CD8-positive, alpha-beta memory T cell (primary cell): Measurements from ENCODE around the gene TRPV6. TPM values are rescaled to one million over a fixed set of nuclear protein-coding genes. Genes with fewer than 3 reads are reported as not detected.

Experiments used
- CTCF ChIA-PET: fragments of 350-600 bp; sonication (Branson Sonifier 250); formaldehyde crosslinking; loops from one replicate; lab custom pipeline; 2021; ENCODE audit warnings: antibody characterized with exemption; lab: Charles Lee
- POLR2A ChIA-PET: fragments of 350-600 bp; sonication (Branson Sonifier 250); formaldehyde crosslinking; loops from one replicate; lab custom pipeline; 2021; ENCODE audit warnings: antibody characterized with exemption; lab: Charles Lee
- DNase-seq, 5 donors: peaks; one replicate each; pipeline versions ENCODE4 v3.0.0 to v3.0.0-alpha.2; 2020 to 2022; ENCODE audit warnings: mixed read lengths in 1 of 5
- H3K27ac ChIP-seq: one replicate; pipeline ENCODE4 v1.7.0; 2013; ENCODE audit warnings: low read depth, mild to moderate bottlenecking, low read length, moderate library complexity
- H3K27me3 ChIP-seq: 2 replicates; pipeline ENCODE4 v1.7.0; 2013; ENCODE audit warnings: low read length, mild to moderate bottlenecking; ENCODE audit not compliant: insufficient read depth, poor library complexity, severe bottlenecking
- H3K36me3 ChIP-seq: 2 replicates; pipeline ENCODE4 v1.7.0; 2013; ENCODE audit warnings: mild to moderate bottlenecking, low read length, moderate library complexity; ENCODE audit not compliant: insufficient read depth
- H3K4me1 ChIP-seq: 2 replicates; pipeline ENCODE4 v1.7.0; 2013; ENCODE audit warnings: mild to moderate bottlenecking, low read length, moderate library complexity; ENCODE audit not compliant: insufficient read depth
- H3K4me3 ChIP-seq: 2 replicates; pipeline ENCODE4 v1.7.0; 2013; ENCODE audit warnings: mild to moderate bottlenecking, low read length
- H3K9me3 ChIP-seq: 2 replicates; pipeline ENCODE4 v1.7.0; 2013; ENCODE audit warnings: mild to moderate bottlenecking, low read length
- H3K27ac Mint-ChIP-seq, 8 donors: one replicate each; pipeline ENCODE4 v1.8.0; 2020 to 2021; ENCODE audit warnings: mixed read lengths in 8 of 8, mild to moderate bottlenecking in 6 of 8, inconsistent platforms in 3 of 8, moderate library complexity in 3 of 8
- H3K27me3 Mint-ChIP-seq, 2 donors: one replicate each; pipeline ENCODE4 v1.8.0; 2020 to 2021; ENCODE audit warnings: mixed read lengths in 2 of 2, mild to moderate bottlenecking in 1 of 2, moderate library complexity in 1 of 2
- H3K36me3 Mint-ChIP-seq, 3 donors: one replicate each; pipeline ENCODE4 v1.8.0; 2020 to 2021; ENCODE audit warnings: mixed read lengths in 3 of 3, inconsistent platforms in 1 of 3, mild to moderate bottlenecking in 1 of 3
- H3K4me1 Mint-ChIP-seq, 3 donors: one replicate each; pipeline ENCODE4 v1.8.0; 2020 to 2021; ENCODE audit warnings: mixed read lengths in 3 of 3, inconsistent platforms in 1 of 3, mild to moderate bottlenecking in 1 of 3
- H3K4me3 Mint-ChIP-seq, 7 donors: one replicate each; pipeline ENCODE4 v1.8.0; 2020 to 2021; ENCODE audit warnings: mixed read lengths in 7 of 7, mild to moderate bottlenecking in 6 of 7, moderate library complexity in 4 of 7, inconsistent platforms in 2 of 7
- H3K9me3 Mint-ChIP-seq, 5 donors: one replicate each; pipeline ENCODE4 v1.8.0; 2020 to 2022; ENCODE audit warnings: mixed read lengths in 5 of 5, mild to moderate bottlenecking in 3 of 5, moderate library complexity in 2 of 5, inconsistent platforms in 1 of 5
- polyA plus RNA-seq: library from polyadenylated mRNA; unstranded; fragments of 300-500 nt; fragmentation: Illumina TruSeq; gene quantifications from one replicate; pipeline ENCODE4 v1.2.3, GENCODE V29; 2021
- total RNA-seq, 2 experiments: library from RNA; stranded (reverse); gene quantifications; one replicate each; pipeline ENCODE4 v1.2.3, GENCODE V29; 2021

TRPV6 gene
- total and polyA plus RNA-seq, 3 experiments from 2014 or later: not detected

DNA sequence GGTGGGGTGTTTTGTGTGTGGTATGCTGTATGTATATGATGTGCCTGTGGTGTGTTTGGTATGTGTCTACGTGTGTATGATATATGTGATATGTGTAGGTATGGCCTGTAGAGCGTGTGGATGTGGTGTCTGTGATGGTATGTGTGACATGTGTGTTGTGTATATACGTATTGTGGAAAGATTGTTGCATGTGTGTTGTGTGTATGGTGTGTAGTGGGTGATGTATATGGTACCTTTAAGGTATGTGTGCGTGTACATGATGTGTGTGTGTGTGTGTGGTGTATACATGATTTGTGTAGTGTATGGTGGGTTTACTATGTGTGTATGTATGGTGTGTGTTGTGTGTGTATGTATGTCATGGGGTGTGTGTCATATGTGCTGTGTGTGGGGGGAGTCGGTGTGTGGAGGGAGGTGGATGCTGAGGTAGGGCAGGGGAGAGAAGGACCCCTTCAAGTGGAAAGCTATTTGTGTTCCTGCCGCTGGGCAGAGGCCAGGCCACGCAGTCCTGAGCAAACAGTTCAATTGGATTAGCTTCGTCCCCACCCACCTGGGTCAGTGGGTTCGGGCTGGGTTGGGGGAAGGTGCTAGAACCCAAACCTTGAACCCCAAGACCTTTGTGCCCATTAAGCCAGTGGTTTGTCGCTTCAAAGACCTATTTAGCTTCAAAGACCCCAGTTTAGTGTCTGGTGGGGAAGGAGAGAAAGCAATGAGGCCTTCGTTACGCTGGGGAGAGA lies 1.9 kb upstream of the TRPV6 start:
- H3K4me1 ChIP-seq: no peaks in the 10 kb centered on the region
- no peaks in the 10 kb centered on the region for H3K27me3 ChIP-seq
- no peak overlapping the region for H3K4me3 Mint-ChIP-seq
- H3K4me1 Mint-ChIP-seq: no peaks in the 10 kb centered on the region
- ChIA-PET POLR2A (interaction anchor here (0.6 kb wide), 1 partner anchor 11 kb away, joined by 7 read pairs; no protein-coding TSS in a partner anchor), CTCF (no interaction called here)
- no peaks in the 10 kb centered on the region for H3K9me3 Mint-ChIP-seq
- H3K36me3 ChIP-seq: no peaks in the 10 kb centered on the region
- H3K27me3 Mint-ChIP-seq: peaks cover 6 to 28% of the 10 kb centered on the region in 2 donors
- H3K9me3 ChIP-seq: no peaks in the 10 kb centered on the region
- no peak overlapping the region for H3K27ac ChIP-seq
- H3K4me3 ChIP-seq: no peak overlapping the region
- DNase-seq: no peak
- peak overlapping the region in 1 of 8 donors; percentile 1 for H3K27ac Mint-ChIP-seq
- no peaks in the 10 kb centered on the region for H3K36me3 Mint-ChIP-seq

DNA sequence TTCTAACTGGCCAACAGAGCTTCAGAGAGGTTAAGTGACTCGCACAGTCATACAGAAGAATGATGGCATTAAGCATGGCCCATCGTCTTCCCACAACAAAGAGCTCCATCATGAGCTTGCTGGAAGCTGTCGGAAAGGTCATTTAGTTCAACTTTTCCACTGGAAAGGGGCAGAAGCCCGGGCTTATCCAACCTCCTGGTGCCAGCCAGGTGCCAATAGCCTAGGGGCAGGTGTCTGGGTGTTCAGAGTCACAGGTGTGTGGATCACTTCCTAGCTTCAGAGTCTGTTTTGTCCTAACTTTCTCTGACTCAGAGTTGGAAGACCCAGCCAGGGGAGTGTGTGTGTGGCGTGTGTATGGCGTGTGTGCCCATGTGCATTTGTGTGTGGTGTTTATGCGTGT lies 1.3 kb upstream of the TRPV6 start:
- Histone ChIP-seq H3K27ac (no peak overlapping the region), H3K36me3 (no peaks in the 10 kb centered on the region), H3K4me1 (no peaks in the 10 kb centered on the region), H3K9me3 (no peaks in the 10 kb centered on the region), H3K27me3 (no peaks in the 10 kb centered on the region), H3K4me3 (no peak overlapping the region)
- CTCF ChIA-PET: no interaction called here
- Mint-ChIP-seq H3K36me3 (no peaks in the 10 kb centered on the region), H3K4me1 (no peaks in the 10 kb centered on the region), H3K4me3 (no peak overlapping the region), H3K9me3 (no peaks in the 10 kb centered on the region), H3K27ac (no peak overlapping the region), H3K27me3 (peaks cover 7 to 33% of the 10 kb centered on the region in 2 donors)
- no peak for DNase-seq
- POLR2A ChIA-PET: no interaction called here

DNA sequence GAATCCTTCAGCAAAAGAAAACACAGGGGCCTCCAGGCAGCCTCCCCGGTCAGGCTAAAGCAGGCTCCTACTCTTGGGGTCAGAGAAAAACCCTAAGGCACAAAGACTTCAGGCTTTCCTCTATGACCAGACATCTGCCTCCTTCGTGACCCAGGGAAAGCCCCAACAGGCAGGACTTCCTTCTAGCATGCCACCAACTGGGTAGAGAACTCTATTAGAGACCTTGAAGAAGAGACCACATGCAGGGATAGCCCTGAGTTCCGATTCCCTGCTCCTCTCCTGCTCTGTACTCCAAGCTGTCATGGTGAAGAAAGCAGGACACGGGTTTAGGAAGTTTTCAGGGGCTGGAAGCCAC lies 1.3 kb downstream of the TRPV6 start:
- POLR2A ChIA-PET: no interaction called here
- no peak overlapping the region for H3K27ac ChIP-seq
- Mint-ChIP-seq H3K4me1 (peaks cover 0 to 4% (median 0%) of the 10 kb centered on the region in 3 donors), H3K36me3 (no peaks in the 10 kb centered on the region), H3K27me3 (peaks cover 9 to 43% of the 10 kb centered on the region in 2 donors), H3K4me3 (no peak overlapping the region), H3K27ac (no peak overlapping the region), H3K9me3 (no peaks in the 10 kb centered on the region)
- H3K27me3 ChIP-seq: no peaks in the 10 kb centered on the region
- no peaks in the 10 kb centered on the region for H3K4me1 ChIP-seq
- no peaks in the 10 kb centered on the region for H3K9me3 ChIP-seq
- no peaks in the 10 kb centered on the region for H3K36me3 ChIP-seq
- DNase-seq: no peak
- H3K4me3 ChIP-seq: no peak overlapping the region
- CTCF ChIA-PET: no interaction called here

DNA sequence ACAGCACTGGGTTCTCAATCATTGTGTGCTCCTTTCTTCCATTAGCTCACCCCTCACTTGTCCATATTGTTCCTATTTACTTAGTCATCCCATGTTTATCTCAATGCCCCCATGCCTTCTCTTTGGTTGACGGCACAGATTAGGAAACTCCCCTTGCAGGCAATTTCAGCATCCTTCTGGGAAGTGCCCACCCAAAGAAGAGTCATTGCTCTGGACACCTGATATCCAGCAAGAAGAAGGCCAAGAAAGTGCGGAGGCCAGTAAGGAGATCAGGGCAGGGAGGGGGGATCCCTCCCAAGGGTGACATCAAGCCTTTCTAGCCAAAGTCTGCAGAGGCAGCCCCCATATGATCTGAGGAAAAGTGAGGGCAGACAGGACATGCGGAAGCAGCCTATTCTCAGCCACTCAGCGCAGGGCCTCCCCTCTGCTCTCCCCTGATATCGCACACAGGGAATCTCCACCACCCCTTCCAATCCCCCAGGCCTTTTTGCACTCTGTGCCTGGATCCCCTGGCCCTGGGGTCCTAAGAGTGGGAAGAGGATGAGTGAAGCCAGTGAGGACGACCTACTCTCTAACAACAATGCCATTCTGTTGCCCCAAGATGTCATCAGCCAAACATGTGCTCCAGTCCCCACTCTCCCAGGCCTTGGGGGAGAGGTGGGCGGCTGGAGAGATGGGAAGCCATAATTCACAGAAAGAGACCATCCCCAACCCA lies 1.8 kb downstream of the TRPV6 start:
- DNase-seq: no peak
- H3K4me1 ChIP-seq: no peaks in the 10 kb centered on the region
- no peak overlapping the region for H3K4me3 ChIP-seq
- no peak overlapping the region for H3K27ac ChIP-seq
- CTCF ChIA-PET: interaction anchor here (1.4 kb wide), 1 partner anchor 11 kb away, joined by 5 read pairs; no protein-coding TSS in a partner anchor
- no peaks in the 10 kb centered on the region for H3K36me3 ChIP-seq
- POLR2A ChIA-PET: no interaction called here
- H3K27me3 ChIP-seq: no peaks in the 10 kb centered on the region
- no peaks in the 10 kb centered on the region for H3K9me3 ChIP-seq
- peaks cover 0 to 4% (median 0%) of the 10 kb centered on the region in 3 donors for H3K4me1 Mint-ChIP-seq
- H3K27me3 Mint-ChIP-seq: peaks cover 9 to 45% of the 10 kb centered on the region in 2 donors
- no peak overlapping the region for H3K27ac Mint-ChIP-seq
- no peak overlapping the region for H3K4me3 Mint-ChIP-seq
- H3K36me3 Mint-ChIP-seq: no peaks in the 10 kb centered on the region
- no peaks in the 10 kb centered on the region for H3K9me3 Mint-ChIP-seq

DNA sequence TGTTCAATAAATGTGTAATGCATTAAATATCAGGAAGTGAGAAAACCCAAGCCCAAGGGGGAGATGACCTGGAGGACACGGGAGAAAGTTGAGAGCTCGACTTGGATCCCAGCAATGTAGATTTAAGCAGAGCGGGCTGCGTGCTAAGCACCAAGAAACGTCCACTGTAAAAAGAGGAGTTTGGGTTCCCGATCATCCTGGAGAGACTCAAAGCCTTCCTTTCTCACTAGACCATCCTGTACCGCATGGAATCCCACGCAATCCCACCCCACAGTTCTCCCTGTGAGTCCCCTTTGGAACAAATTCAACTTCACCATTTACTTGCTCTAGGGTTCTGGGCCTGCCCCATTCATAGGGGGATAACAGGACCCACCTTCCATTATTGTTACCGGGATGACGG lies 2.4 kb downstream of the TRPV6 start:
- no peaks in the 10 kb centered on the region for H3K9me3 Mint-ChIP-seq
- peaks cover 0 to 4% (median 0%) of the 10 kb centered on the region in 3 donors for H3K4me1 Mint-ChIP-seq
- H3K27me3 Mint-ChIP-seq: peaks cover 10 to 45% of the 10 kb centered on the region in 2 donors
- Histone ChIP-seq H3K9me3 (no peaks in the 10 kb centered on the region), H3K4me1 (no peaks in the 10 kb centered on the region), H3K27ac (no peak overlapping the region), H3K27me3 (no peaks in the 10 kb centered on the region), H3K4me3 (no peak overlapping the region), H3K36me3 (no peaks in the 10 kb centered on the region)
- DNase-seq: no peak
- no peaks in the 10 kb centered on the region for H3K36me3 Mint-ChIP-seq
- POLR2A ChIA-PET: no interaction called here
- CTCF ChIA-PET: interaction anchor here (1.4 to 4.0 kb wide), 2 partner anchors 10 to 332 kb away, joined by 5 to 14 read pairs; no protein-coding TSS in a partner anchor
- peak overlapping the region in 1 of 8 donors; percentile 3 for H3K27ac Mint-ChIP-seq
- no peak overlapping the region for H3K4me3 Mint-ChIP-seq

DNA sequence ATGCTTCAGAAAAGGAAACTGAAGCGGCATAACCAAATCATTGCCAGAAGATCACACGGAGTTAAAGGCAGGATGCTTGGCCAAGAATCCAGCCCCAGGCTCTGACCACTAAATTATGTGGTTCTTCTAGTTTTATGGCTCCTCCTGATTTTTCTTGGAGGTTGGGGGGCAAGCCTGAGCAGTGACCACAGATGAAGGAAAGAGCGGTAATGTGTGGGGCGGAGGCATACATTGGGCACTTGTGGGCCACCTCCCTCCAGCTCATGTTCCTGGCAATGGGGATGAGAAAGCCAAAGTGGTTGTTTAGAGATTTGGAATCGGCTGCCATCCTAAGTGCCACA lies 3.2 kb downstream of the TRPV6 start:
- DNase-seq: no peak
- Mint-ChIP-seq H3K27me3 (peaks cover 10 to 43% of the 10 kb centered on the region in 2 donors), H3K9me3 (no peaks in the 10 kb centered on the region), H3K4me3 (no peak overlapping the region), H3K36me3 (no peaks in the 10 kb centered on the region), H3K27ac (no peak overlapping the region), H3K4me1 (peaks cover 0 to 4% (median 0%) of the 10 kb centered on the region in 3 donors)
- Histone ChIP-seq H3K9me3 (no peaks in the 10 kb centered on the region), H3K27ac (no peak overlapping the region), H3K36me3 (no peaks in the 10 kb centered on the region), H3K4me3 (no peak overlapping the region), H3K27me3 (no peaks in the 10 kb centered on the region), H3K4me1 (no peaks in the 10 kb centered on the region)
- ChIA-PET POLR2A (no interaction called here), CTCF (interaction anchor here (4.0 kb wide), 1 partner anchor 333 kb away, joined by 14 read pairs; no protein-coding TSS in a partner anchor)

DNA sequence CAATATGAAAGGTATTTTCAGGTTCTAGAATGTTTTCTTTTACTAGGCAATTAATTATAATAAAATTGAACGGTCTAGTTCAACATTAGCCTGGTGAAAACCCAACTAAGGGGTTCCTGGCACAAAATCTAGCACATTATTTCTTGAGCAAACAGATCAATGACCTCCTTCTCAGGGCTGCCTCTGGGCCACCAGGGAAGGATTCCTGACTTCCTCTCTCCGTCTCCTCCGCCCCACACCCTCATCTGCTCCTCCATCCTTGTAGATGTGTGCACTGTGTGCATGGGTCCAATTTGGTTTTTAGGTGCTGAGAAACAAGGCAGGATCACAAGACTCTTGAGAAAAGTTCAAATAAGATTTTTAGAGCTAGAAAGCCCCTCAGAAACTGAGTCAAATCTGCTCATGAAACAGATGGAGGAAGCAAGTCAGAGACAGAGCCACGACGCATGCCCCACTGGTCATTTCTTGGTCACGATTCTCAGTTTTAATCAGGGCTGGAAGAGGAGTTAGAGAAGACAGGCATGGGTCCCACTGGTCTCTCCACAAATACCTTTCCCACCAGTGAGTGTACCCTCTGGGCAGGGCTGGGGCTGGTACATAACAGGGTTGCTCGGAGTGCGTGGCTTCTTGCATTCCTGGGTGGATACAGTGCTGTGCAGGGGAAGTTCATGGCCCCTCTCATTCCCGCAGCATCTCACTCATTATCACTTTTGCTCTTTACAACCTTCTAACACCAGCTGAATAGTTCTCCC lies 3.8 kb downstream of the TRPV6 start:
- DNase-seq: no peak
- Histone ChIP-seq H3K4me3 (no peak overlapping the region), H3K27ac (no peak overlapping the region), H3K9me3 (no peaks in the 10 kb centered on the region), H3K27me3 (no peaks in the 10 kb centered on the region), H3K4me1 (no peaks in the 10 kb centered on the region), H3K36me3 (no peaks in the 10 kb centered on the region)
- H3K27me3 Mint-ChIP-seq: peaks cover 10 to 40% of the 10 kb centered on the region in 2 donors
- peaks cover 0 to 4% (median 0%) of the 10 kb centered on the region in 3 donors for H3K4me1 Mint-ChIP-seq
- no peaks in the 10 kb centered on the region for H3K9me3 Mint-ChIP-seq
- H3K36me3 Mint-ChIP-seq: no peaks in the 10 kb centered on the region
- H3K4me3 Mint-ChIP-seq: no peak overlapping the region
- CTCF ChIA-PET: interaction anchor here (1.0 to 4.0 kb wide), 7 partner anchors 9 to 333 kb away, joined by 3 to 14 read pairs (median 4); no protein-coding TSS in a partner anchor
- POLR2A ChIA-PET: no interaction called here
- H3K27ac Mint-ChIP-seq: peak overlapping the region in 1 of 8 donors; percentile 39
